Lung (tissue), 12 donors: ENCODE results near the gene SLC5A9. TPM values are rescaled to one million over a fixed set of nuclear protein-coding genes. Genes with fewer than 3 reads are reported as not detected.
"Not testable (repeated sequence)": the region's sequence is repeated elsewhere in the genome, so short reads cannot be mapped to it uniquely, and the experiment has no call there.

ENCODE experiments used
- ATAC-seq: fragments of 200-7000 bp; cut with Tn5 transposase; one replicate; pipeline ENCODE4 v1.9.1; 2020; ENCODE audit warnings: moderate number of reproducible peaks; ENCODE audit not compliant: insufficient read depth, low FRiP score
- DNase-seq, 3 donors: peaks; one replicate each; pipeline ENCODE4 v3.0.0-alpha.2; 2013 to 2017
- H3K27ac ChIP-seq, 2 donors: one replicate each; pipeline ENCODE4 v1.5.1; 2013; ENCODE audit warnings: mild to moderate bottlenecking in 2 of 2, moderate library complexity in 2 of 2, control low read depth in 1 of 2, inconsistent platforms in 1 of 2, low read depth in 1 of 2, low read length in 1 of 2
- H3K27me3 ChIP-seq, 3 donors: one replicate each; pipeline ENCODE4 v1.5.1; 2013; ENCODE audit warnings: low read length in 2 of 3; ENCODE audit not compliant: control insufficient read depth in 3 of 3, insufficient read depth in 3 of 3
- H3K36me3 ChIP-seq, 4 donors: one replicate each; pipeline ENCODE4 v1.5.1; 2013; ENCODE audit warnings: low read length in 4 of 4, mild to moderate bottlenecking in 1 of 4, moderate library complexity in 1 of 4; ENCODE audit not compliant: control insufficient read depth in 4 of 4, insufficient read depth in 4 of 4
- H3K4me1 ChIP-seq, 5 donors: one replicate each; pipeline ENCODE4 v1.5.1; 2013; ENCODE audit warnings: low read length in 5 of 5, mild to moderate bottlenecking in 2 of 5, moderate library complexity in 1 of 5; ENCODE audit not compliant: control insufficient read depth in 5 of 5, insufficient read depth in 5 of 5
- H3K4me3 ChIP-seq: one replicate; pipeline ENCODE4 v1.5.1; 2013; ENCODE audit warnings: mild to moderate bottlenecking, control low read depth, moderate library complexity
- H3K9ac ChIP-seq, 2 donors: one replicate each; pipeline ENCODE4 v1.5.1; 2013; ENCODE audit warnings: low read length in 2 of 2, control low read depth in 1 of 2; ENCODE audit not compliant: insufficient read depth in 1 of 2
- H3K9me3 ChIP-seq, 4 donors: one replicate each; pipeline ENCODE4 v1.5.1; 2013; ENCODE audit warnings: low read length in 3 of 4, mild to moderate bottlenecking in 1 of 4, moderate library complexity in 1 of 4; ENCODE audit not compliant: control insufficient read depth in 4 of 4, insufficient read depth in 3 of 4
- CTCF ChIP-seq: IDR thresholded peaks from 2 replicates; pipeline ENCODE4 v1.5.1; 2012; ENCODE audit warnings: mild to moderate bottlenecking; ENCODE audit errors: control extremely low read depth, extremely low read depth
- WGBS, 2 donors: extraction: QIAGEN DNeasy Blood & Tissue Kit; methylation state at CpG; one replicate each; pipeline ENCODE4 v1.1.7; 2013; 5-methylcytosine and 5-hydroxymethylcytosine counted together
- polyA plus RNA-seq, 2 donors: library from polyadenylated mRNA; stranded (reverse); fragments of 200-250 nt; gene quantifications; one replicate each; pipeline ENCODE4 v1.2.1, GENCODE V29; 2013
- total RNA-seq, 2 donors: library from RNA; depleted of rRNA in 1 of 2; stranded (reverse); fragments of >200 nt in 1 of 2; gene quantifications; one replicate each; pipeline ENCODE4 v1.2.1, GENCODE V29; 2014 to 2021
- donor health status: control.
- donor health status: control.
- donor health status: Bipolar disorder and iron deficiency.
- donor health status: healthy.
- donor health status: DM: yes; HTN: yes; CAD: no.

SLC5A9 gene
- total and polyA plus RNA-seq, 4 donors = 1.4 to 20.3 (median 3.0) TPM

- 77 to 93% methylated on average over 3 of the region's 3 CpGs for WGBS, 2 donors
- H3K9ac ChIP-seq = no peak overlapping the region
- ATAC-seq (no peak), DNase-seq (no peak)
- no peaks in the 10 kb centered on the region for H3K36me3 ChIP-seq
- no peak overlapping the region for H3K27ac ChIP-seq
- H3K27me3 ChIP-seq = no peaks in the 10 kb centered on the region
- no peaks in the 10 kb centered on the region for H3K4me1 ChIP-seq
- no peak for TF ChIP-seq CTCF
- H3K9me3 ChIP-seq = no peaks in the 10 kb centered on the region
- H3K4me3 ChIP-seq = no peak overlapping the region
Observed at GRCh38 chr1:48207536-48208075, 14.9 kb upstream of the SLC5A9 start.

GRCh38 chr1:48208251-48208650 is 14.3 kb upstream of the SLC5A9 start:
- H3K4me1 ChIP-seq = no peaks in the 10 kb centered on the region
- H3K36me3 ChIP-seq = no peaks in the 10 kb centered on the region
- H3K27ac ChIP-seq = no peak overlapping the region
- WGBS, 2 donors = 91 to 93% methylated on average over 12 of the region's 12 CpGs
- H3K27me3 ChIP-seq = no peaks in the 10 kb centered on the region
- ATAC-seq (no peak), DNase-seq (no peak)
- no peak for TF ChIP-seq CTCF
- H3K4me3 ChIP-seq = no peak overlapping the region
- no peak overlapping the region for H3K9ac ChIP-seq
- H3K9me3 ChIP-seq = no peaks in the 10 kb centered on the region

DNA sequence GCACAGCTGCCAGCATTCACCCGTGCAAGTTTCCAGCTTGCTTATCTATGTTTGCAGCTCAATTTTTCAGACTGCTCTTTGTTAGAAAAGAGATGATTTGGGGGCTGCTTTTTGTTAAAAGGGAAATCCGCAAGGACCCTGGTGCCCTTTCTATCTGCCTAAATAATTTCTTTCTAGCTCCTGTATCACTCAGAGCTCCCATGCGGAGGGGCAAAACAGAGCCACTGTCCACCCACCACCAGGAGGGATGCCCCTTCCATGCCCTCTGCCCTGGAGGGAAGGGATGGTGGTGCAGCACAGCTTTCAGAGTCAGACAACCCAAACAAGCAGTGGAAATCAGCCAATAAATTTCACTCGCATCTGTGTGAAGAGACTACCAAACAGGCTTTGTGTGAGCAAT is 13.9 kb upstream of the SLC5A9 start:
- no peak for TF ChIP-seq CTCF
- 78 to 98% methylated on average over 4 of the region's 4 CpGs for WGBS, 2 donors
- DNase-seq = no peak

GRCh38 chr1:48213462-48213861 is 9.1 kb upstream of the SLC5A9 start:
- WGBS, 2 donors = 86 to 96% methylated on average over 8 of the region's 8 CpGs

More for the DNA sequence above, 13.9 kb upstream of the SLC5A9 start:
- H3K27ac ChIP-seq = no peak overlapping the region
- no peaks in the 10 kb centered on the region for H3K4me1 ChIP-seq
- ATAC-seq = no peak
- H3K27me3 ChIP-seq = no peaks in the 10 kb centered on the region
- H3K9ac ChIP-seq = no peak overlapping the region
- no peaks in the 10 kb centered on the region for H3K9me3 ChIP-seq
- H3K36me3 ChIP-seq = no peaks in the 10 kb centered on the region
- H3K4me3 ChIP-seq = no peak overlapping the region

GRCh38 chr1:48214366-48214765 is 8.2 kb upstream of the SLC5A9 start:
- not testable (repeated sequence) for H3K4me3 ChIP-seq, H3K27ac ChIP-seq, ATAC-seq, H3K4me1 ChIP-seq, H3K27me3 ChIP-seq, H3K9ac ChIP-seq, H3K36me3 ChIP-seq, DNase-seq, H3K9me3 ChIP-seq
- WGBS, 2 donors = 79 to 84% methylated on average over 5 to 6 of the region's 6 CpGs

More at GRCh38 chr1:48213462-48213861, 9.1 kb upstream of the SLC5A9 start:
- ATAC-seq, H3K36me3 ChIP-seq, H3K27ac ChIP-seq, H3K9me3 ChIP-seq, DNase-seq, H3K4me1 ChIP-seq, H3K9ac ChIP-seq, H3K4me3 ChIP-seq, H3K27me3 ChIP-seq: not testable (repeated sequence)
